HG03108 (cell line): ENCODE data around the gene GALNT18.
"Not testable (repeated sequence)": the region's sequence is repeated elsewhere in the genome, so short reads cannot be mapped to it uniquely, and the experiment has no call there.

Source experiments
- ATAC-seq: cut with Tn5 transposase; IDR thresholded peaks from one replicate; pipeline ENCODE4 v1.9.1; 2021; ENCODE audit warnings: moderate library complexity; ENCODE audit not compliant: unreplicated experiment

GALNT18 gene

GRCh38 chr11:11366793-11367192, 255.0 kb downstream of the GALNT18 start:
- no peak for ATAC-seq

DNA sequence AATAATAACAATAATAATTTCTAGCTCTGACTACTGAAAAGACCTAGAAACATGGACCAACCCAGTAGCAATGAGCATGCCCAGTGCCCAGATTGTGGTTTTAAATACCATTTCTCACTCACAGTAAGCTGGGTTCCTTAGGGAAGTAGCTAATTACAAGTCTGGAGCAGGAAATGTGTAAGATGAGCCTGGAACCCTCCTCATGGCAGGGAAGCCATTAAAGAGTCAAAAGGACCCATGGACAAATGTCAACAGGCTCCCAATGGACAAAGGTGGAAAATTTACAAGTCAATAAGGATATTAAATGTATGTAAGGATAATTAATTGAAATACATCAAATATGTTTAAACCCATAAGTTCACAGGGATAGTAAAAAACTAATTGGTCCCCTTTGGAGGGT, 258.1 kb downstream of the GALNT18 start:
- ATAC-seq, result no peak

DNA sequence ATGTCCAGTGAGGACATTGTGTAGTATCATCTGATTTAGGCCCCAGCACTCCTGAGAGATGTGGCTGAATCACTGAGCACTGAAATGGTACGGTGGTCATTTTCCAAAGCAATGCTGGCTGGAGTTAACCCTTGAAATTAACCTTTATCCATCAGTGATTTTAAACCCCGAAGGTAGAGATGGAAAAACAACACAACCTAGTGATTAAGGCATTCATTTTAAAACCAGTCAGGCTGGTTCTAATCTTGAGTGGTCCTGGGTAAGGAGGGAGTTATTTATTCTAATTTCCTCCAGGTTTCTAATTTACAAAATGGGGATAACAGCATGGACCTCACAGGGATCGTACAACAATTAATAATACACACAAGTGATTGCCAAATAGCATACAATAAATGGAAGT, 262.2 kb downstream of the GALNT18 start:
- no peak for ATAC-seq

- ATAC-seq, result no peak
These were observed 265.0 kb downstream of the GALNT18 start for GRCh38 chr11:11356842-11357241.

DNA sequence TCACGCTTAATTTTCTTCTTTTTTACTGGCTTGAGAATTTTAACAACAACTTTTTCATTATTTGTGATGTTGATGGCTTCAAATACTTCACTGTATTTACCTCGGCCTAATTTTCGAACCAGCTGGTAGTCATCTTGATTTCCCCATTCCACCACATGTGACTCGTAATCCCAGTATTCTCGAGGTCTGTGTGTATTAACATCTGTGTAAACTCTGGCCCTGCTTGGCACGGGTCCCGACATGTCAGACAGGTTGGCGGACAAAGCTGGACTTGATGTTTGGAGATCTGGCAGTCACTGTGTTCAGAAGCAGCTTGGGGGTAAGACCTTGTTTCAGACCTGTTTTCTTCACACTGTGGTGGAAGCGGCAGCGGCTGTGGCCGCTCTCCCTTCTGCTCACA, 268.9 kb downstream of the GALNT18 start, which contains the start of gene CSNK2A3:
Gene CSNK2A3, minus strand, starts transcription at position 373 of the 400 bp plus-strand sequence. Its CDS starts 131 bp downstream, at position 242.
- ATAC-seq, result not testable (repeated sequence)

GRCh38 chr11:11351851-11352250, 270.0 kb downstream of the GALNT18 start:
- ATAC-seq, result not testable (repeated sequence)

- ATAC-seq, result no peak
These were observed 270.7 kb downstream of the GALNT18 start for GRCh38 chr11:11351042-11351586.

GRCh38 chr11:11349870-11350337, 271.9 kb downstream of the GALNT18 start:
- ATAC-seq, result no peak

- ATAC-seq, result no peak
These were observed 272.5 kb downstream of the GALNT18 start for GRCh38 chr11:11349106-11349825.

DNA sequence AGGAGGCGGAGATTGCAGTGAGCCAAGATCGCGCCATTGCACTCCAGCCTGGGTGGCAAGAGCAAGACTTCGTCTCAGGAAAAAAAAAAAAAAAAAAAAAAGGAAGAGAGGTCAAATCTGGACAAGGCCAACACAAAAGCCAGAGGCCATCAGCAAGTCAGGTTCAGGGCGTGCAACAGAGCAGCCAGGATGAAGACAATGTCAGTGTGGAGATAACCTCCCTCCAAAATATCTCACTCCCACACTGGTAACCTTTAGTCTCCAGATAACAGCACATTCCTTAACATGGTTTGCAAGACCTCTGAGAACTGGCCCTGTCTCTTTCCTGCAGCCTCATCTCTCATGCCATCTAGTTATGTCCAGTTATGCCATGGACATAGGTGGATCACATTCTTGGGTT, 273.5 kb downstream of the GALNT18 start:
- no peak for ATAC-seq

DNA sequence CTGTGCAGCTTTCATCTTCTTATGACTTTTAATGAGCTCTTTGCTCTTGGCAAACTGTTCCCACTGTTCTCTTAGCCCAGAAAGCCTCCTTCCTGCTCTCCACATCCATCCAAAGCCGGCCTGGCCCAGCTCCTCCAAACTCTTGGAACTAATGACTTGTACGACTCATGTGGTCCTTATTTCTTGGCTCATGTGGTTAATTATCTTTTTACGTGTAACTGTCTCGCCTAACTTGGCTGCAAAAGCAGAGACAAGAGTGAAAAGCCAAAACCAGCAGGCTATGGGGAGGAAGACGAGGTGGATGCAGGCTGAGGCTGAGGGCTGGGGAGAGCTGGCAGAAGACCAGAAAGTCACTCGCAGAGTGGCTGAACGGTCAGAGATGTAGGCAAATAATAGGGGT, 274.2 kb downstream of the GALNT18 start:
- no peak for ATAC-seq

DNA sequence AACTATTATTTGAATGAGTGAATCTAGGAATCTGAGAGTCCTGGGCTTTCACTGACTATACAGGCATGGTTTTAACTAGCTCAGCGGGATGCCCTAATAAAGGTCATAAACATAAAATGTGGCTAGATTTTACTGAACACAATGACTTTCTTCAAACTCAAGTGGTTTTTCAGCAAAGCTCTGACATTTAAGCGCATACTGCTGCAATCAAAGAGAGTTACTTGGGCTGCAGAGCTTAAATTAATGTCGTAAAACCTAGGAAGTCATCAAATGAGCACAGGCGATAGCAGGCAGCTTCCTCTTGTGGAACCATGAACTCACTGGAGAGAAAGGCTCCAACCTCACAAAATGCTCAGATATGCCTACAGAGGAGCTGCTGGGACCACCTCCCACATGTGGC, 275.5 kb downstream of the GALNT18 start:
- ATAC-seq, result no peak

GRCh38 chr11:11345099-11345498, 276.7 kb downstream of the GALNT18 start:
- ATAC-seq, result no peak

GRCh38 chr11:11344045-11344444, 277.8 kb downstream of the GALNT18 start:
- ATAC-seq, result no peak

DNA sequence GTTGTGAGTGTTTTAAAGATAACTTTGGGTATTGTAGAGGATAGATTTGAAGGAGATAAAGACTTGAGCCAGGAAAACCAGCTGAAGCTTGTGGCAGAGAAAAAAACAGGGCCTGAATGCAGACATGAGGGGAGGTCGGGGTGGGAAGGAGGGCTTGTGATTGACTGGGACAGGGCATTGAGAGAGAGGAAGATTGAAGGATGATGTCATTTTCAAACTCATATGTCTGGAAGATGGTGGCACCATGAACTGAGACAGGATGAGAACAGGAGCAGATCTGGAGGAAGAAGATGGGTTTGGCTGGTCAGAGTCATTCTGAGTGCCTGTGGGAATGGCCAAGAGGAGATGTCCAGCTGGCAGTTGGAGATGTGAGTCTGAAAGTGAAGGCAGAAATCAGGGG, 283.5 kb downstream of the GALNT18 start:
- ATAC-seq, result no peak

DNA sequence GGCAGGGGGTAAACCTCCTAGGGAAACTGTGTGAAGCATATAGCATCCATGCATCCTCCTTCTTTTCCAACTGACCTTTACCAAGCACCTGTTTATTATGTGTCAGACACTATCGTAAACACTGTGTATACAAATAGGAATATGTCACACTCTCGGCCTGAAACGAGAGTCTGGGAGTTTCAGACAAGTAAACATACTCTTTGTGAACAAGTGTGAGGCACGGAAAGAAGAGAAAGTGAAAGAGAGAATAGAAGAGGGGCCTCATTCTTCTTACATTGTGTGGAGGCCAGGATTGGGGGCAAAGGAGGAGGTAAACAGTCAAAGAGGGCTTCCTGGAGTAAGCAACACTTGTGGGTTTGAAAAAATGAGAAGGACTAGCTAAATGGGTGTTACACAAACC, 285.1 kb downstream of the GALNT18 start:
- no peak for ATAC-seq

- ATAC-seq, result no peak
These were observed 286.8 kb downstream of the GALNT18 start for GRCh38 chr11:11335043-11335442.

DNA sequence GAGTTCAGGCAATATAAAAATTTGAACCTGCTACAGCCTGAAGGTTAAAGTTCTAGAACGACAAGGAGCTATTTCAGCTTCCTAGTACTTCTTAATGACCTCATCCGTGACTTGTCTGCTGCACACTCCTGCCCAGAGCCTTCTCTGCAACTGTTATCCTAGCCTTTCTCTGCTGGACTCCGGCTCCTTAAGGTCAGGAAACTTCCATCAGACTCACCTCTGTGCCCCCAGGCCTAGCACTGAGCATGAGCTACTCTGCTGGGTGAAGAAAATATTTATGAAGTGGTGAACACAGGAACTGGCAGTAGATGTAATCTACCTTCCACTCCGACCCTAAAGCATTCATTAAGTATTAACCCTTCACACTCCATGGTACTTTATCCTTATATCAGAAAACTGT, 287.2 kb downstream of the GALNT18 start:
- no peak for ATAC-seq

DNA sequence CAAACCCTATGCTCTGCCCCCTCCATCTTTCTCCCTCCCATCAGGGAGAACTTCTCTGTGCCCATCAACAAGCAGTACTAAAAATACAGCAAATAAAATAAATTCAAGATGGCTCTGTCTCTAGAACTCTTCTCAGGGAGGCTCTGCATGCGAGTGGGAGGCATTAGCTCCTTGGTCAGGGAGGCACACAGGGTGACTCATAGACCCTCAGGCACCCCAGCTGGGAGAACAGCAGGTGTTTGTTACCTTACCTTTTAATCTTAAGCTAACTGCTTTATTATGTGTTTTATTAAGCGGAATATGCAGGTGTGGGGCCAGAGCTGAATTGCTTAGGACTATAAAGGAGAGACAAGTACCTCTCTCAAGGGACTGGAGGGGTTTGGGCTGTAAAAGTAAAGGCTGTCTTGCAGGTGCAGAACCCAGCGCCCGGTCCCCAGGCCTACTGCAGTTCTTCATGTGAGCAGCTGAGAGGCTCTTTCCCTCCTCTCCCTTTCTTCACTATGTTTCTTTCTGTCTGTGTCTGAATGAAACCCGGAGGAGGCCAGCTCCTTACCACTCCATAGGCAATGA, 289.6 kb downstream of the GALNT18 start:
- no peak for ATAC-seq

DNA sequence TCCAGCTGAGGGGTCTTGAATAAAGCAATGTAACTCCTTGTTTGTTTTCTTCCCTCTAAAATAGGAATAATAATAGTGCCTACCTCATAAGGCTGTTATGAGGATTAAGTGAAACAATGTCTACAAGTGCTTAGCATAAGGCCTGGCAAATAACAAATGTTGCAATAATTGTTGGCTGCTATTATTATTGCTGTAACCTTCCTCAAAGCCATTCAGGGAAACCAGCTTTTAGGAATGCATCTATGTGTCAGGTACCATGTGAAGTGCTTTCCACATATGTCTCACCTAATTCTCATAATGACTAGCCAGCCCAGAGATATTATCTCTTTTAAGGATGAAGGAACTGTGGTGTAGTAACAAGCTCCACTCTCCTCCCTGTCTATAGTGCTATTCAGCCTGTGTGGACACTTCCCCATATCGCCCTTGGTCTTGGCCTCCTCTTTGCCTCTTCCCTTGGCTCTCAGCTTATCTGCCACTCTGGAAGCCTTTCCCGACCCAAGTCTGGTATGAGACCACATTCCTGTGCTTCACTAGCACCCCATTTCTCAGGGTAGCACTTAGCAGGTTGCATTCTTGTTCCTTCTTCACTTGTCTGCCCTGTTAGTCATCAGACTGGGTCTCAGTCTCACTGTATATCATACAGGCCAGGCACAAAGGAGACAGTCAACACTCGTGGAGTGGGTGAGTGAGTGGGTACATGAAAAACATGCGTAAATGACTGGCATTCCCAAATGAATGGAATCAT, 292.6 kb downstream of the GALNT18 start:
- no peak for ATAC-seq

GRCh38 chr11:11324090-11324489, 297.7 kb downstream of the GALNT18 start:
- ATAC-seq, result no peak

GRCh38 chr11:11322101-11322500, 299.7 kb downstream of the GALNT18 start:
- no peak for ATAC-seq
